GM18508 (cell line): ENCODE results near the gene NR3C1.

ENCODE experiments used
- ATAC-seq: cut with Tn5 transposase; IDR thresholded peaks from one replicate; pipeline ENCODE4 v1.9.1; 2021; ENCODE audit warnings: moderate number of reproducible peaks; ENCODE audit not compliant: insufficient read depth, unreplicated experiment

NR3C1 gene

DNA sequence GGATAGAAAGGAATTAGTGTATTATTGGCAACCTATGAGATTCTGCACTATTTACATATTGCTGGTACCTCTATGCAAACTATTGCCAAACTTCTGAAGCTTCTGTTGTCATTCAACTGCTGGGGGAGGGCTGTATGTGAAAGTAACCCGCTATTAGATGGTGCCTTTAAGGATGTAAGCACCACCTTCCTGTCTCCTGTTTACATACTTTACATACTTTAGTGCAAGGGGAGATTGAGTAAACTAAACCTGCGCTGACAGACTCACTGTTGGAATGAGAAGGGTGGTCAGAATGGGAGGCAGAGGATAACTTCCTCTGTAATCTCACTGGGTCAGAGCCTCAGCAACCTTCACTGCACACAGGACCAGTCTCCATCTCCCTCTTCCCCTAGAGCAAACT, 123.8 kb downstream of the NR3C1 start:
- ATAC-seq: no peak

DNA sequence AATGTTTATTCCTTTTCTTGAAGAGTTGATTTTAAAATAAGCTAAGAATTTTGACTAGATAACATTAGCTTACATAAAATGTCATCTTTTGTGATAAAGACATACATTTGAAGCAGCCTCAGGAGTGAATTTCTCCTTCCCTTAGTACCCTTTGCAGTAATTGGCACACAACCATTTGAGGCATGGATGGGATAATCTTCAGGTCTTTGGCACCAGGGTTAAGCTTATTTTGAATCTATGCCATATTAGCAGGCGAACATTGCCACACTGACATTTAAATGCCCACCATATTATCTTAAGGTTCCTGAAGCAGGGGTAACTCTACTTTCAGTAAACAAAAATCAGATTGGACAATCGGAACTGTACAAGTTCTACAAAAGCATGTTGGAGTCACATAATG, 126.0 kb downstream of the NR3C1 start:
- ATAC-seq: no peak

DNA sequence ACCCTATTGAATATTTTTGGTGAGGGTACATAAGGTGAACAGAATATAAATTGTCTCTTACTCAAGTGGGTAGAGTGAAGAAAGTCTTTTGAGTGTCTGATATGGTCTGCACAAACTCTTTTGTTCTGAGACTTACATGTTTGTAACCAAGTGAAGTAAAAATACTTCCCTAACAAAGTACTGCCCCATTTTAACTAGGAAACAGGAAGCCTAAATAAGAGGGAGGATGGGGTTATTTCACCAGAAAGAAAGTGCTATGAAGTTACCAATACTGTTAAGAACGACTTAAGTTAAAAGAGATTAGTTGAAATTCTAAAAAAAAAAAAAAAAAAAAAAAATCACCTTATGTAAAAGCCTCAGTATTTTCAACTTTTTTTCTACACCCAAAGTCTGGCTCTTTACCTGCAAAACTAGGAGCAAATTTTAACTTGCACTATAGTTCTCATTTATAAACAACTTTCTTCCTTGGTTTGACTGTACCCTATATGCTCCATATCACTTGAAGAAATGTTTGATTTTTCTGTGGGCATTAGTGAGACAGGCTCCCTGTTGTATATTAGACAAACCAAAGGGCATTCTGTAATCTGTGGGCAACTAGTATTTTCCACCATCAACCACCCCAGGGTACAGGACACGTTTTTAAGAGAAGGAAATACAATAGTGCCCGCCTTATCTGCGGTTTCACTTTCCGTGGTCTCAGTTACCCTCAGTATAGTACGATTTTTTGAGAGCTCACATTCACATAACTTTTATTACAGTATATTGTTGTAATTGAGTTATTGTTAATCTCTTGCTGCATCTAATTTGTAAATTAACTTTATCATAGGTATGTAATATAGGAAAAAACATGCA, 127.7 kb downstream of the NR3C1 start:
- ATAC-seq: no peak

DNA sequence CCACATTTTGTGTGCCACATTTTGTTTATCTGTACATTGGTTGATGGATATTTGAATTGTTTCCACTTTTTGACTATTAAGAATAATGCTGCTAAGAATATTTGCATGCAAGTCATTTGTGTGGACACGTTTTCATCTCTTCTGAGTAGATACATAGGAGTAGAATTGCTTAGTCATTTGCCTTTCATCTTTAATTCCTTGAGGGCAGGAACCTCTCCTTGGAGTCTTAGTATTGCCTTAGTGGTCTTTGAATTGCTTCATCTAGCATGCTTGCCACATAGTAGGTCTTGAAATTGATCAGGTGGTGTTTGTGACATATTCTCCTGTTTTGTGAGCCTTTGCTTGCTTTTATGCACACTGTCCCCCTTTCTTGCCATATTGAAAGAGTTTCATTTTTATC, 128.5 kb downstream of the NR3C1 start:
- no peak for ATAC-seq

DNA sequence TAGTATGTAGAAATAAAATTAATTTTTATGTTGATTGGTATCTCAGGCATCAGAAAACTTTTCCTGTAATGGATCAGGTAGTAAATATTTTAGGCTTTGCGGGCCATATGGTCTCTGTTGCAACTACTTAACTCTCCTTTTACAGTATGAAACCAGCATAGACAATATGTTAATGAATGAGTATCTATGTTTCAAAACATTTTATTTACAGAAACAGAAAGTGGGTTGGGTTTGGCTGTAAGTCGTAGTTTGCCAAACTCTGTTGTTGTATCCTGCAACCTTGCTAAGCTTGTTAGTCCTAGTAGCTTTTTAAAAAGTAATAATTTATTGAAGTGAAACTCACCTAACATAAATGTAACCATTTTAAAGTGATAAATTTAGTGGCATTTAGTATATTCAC, 132.1 kb downstream of the NR3C1 start:
- ATAC-seq: no peak

DNA sequence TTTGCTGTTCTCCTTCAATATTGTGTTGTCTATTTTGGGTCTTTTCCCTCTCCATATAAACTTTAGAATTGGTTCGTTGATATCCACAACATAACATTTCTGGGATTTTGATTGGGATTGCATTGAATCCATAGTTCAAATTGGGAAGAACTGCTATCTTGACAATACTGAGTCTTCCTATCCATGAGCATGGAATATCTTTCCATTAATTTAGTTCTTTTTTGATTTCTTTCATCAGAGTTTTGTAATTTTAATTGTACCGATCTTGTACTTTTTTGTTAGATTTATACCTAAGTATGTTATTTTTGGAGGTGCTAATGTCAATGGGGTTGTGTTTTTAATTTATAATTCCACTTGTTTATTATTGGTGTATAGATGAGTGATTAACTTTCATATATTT, 135.1 kb downstream of the NR3C1 start:
- no peak for ATAC-seq

DNA sequence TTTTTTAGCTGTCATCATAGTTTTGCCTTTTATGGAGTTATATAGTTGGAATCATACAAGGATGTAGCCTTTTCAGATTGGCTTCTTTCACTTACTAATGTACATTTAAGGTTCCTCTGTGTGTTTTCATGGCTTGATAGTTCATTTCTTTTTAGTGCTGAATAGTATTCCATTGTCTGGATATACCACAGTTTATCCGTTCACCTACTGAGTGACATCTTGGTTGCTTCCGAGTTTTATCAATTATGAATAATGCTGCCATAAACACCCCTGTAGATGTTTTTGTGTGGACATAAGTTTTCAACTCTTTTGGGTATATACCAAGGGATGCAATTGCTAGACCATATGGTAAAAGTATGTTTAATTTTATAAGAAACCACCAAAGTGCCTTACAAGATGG, 136.3 kb downstream of the NR3C1 start:
- ATAC-seq: no peak

DNA sequence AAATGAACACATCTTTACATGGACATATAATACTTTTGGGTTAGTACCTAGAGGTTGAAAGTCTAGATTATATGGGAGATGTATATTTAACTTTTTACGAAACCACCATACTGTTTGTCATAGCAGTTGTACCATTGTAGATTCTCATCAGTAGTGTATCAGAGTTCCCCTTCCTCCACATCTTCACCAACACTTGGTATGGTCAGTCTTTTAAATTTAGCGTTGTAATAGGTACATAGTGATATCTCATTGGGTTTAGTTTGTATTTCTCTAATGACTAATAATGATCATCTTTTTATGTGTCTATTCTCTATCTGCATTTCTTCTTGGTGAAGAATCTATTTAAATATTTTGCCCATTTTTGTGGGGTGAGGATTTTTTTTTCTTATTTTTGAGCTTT, 137.5 kb downstream of the NR3C1 start:
- ATAC-seq: no peak

DNA sequence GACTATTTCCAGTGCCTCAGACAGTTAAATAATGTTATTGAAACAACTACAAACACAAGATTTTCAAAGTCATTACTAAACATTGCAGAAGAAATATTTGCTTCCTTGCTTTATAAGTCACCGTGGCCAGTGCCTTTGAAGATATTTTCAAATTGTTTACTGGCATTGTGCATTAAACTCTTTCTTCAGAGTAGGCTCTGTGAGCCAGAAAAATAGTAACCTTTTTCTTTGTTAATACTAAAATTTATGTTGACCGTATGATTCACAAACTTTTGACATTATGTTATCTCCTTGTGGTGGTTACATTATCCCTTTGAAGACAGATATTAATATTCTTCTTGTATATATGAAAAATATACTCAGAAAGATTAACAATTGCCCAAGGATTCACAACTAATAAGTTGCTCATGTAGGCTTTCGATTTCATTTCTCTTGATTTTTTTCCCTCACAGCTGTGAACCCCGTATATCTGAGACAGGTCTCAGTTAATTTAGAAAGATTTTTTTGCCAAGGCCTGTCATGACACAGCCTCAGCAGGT, 140.1 kb downstream of the NR3C1 start:
- no peak for ATAC-seq

DNA sequence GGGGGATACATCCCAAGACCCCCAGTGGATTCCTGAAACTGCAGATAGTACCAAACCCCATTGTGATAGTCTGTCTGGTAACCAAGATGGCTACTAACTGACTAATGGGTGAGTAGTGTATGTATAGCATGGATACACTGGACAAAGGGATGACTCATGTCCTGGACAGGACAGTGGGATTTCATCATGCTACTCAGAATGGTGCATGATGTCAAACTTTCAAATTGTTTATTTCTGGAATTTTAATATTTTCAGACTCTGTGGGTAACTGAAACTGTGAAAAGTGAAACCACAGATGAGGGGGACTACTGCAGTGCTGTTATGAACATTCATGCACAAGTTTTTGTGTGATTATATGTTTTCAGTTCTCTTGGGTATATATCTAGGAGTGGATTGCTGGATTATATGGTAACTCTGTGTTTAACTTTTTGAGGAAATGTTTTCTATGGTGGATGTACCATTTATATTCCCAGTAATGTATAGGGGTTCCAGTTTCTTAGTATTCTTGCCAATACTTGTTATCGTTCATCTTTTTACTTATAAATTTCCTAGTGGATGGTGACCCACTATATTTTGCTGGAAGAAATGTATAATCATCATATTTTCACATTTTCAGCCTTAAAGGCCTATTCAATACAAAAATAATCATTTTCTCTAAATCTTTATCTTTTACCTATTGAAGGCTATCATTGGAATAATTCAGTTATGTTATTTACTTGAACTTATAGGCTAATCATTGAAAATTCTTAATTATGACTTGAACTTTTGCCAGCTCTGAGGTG, 140.9 kb downstream of the NR3C1 start:
- ATAC-seq: no peak

DNA sequence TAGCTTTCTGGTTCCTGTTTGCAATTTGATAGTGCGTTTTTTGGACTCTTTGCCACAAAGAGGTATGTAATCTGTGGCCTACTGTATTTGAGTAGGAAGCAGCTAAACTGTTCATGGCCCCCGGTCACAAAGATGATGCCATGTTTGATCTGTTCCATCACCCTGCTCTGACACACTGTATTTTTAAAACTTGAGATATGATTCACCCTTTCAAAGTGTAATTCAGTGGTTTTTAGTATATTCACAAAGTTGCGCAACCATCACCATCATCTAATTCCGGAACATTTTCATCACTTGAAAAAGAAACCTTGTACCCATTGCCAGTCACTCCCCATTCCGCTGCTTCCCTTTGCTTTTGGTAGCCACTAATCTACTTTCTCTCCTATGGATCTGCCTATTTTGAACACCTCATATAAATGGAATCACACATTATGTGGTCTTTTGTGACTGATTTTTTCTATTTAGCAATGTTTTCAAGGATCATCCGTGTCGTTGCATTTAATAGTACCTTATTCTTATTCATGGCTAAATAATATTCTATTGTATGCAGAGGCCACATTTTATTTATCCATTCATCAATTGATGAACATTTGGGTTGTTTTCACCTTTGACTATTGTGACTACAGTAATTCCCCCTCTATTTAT, 141.6 kb downstream of the NR3C1 start:
- ATAC-seq: no peak

DNA sequence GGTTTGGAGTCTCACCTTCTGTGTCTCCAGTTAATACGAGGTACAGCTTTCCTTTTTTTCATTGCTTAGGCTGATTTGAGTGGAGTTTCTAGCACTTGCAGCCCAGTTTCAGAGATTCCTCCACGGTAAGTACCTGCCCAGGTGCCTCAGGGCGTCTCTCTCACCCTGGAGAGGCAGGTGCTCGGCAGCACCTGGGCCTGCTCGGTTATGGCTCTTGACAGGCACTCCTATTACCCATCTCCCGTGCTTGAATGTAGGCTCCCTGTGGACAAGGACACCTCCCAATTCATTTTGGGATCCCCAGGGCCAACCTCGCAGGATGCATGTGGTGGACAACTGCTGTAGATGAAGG, 144.3 kb downstream of the NR3C1 start:
- ATAC-seq: no peak

DNA sequence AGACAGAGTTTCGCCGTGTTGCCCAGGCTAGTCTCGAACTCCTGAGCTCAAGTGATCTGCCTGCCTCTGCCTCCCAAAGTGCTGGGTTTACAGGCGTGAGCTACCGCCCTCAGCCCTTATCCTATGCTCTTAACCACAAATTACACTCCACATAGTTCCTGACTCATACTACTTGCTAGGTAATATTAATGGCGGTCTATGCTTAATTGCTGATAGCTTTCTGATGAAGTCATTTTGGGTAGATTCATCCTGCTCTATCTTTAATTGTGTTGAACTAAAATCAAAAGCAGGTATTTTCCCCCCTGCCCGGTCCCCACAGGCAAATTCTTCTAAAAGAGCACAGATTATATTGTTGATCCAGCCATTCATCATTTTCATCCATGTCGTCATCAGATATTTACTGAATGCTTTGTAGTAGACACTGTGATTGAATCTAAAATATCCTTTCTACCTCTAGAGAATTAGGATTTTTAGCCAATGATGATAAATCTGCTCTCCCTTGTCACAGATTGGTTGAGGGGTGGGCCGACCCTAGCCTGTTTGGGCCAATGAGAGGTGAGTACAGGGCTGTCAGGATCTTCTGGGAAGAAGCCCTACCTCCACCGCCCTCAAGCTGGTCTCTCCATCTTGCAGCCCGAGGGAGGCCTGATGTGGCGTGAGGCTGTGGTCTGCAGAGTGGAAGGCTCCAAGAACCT, 144.8 kb downstream of the NR3C1 start:
- ATAC-seq: no peak

DNA sequence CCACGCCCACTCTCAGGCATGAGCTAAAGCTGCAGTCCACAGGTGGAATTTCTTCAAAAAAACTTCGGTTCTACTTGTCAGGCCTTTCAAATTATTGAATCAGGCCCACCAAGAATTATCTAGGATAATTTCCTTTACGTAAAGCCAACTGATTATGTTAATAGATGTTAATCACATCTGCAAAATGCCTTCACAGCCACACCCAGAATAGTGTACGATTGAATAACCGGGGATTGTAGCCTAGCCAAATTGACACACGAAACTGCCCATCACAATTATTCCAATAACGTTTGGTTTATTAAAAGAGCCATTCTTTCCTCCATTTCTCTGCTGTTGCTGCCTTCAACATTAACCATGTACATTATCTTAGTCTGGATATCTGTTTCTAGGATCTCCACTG, 148.7 kb downstream of the NR3C1 start:
- ATAC-seq: no peak

DNA sequence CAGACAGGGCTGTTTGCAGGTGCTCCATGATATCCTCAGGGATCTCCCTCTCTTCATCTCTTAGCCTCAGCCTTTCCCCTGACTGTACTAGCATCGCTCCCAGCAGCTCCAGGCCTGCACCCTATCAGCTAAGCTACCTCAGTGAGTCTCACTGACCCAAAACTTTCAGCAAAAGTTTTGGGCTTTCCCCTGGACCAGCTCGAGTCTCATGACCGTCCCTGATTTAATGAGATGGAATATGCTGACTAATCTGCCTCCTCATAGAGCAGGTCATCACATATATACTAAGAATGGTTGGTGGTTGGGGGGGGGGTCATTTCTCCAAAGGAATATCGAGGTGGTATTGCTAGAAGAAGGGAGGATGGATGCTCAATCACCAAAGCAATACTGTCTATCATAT, 151.5 kb downstream of the NR3C1 start:
- no peak for ATAC-seq

DNA sequence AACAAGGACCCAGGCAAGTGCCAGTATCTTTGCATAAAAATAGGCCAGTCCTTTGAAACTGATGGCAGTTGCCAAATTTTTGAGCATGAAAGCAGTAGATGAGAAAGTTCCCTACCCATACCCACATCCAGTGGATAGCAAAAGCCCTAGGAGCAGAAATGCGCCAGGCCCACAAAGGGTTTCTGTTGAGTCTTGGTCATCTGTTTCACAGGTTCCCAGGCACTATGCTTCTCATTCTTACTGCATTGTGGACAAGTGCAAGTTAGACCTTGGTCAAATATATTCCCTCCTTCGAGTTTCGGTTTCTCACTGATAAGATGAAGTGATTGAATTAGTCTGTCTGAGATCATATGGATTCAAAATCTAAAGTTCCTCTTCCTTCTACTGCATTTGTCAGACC, 152.3 kb downstream of the NR3C1 start:
- no peak for ATAC-seq

DNA sequence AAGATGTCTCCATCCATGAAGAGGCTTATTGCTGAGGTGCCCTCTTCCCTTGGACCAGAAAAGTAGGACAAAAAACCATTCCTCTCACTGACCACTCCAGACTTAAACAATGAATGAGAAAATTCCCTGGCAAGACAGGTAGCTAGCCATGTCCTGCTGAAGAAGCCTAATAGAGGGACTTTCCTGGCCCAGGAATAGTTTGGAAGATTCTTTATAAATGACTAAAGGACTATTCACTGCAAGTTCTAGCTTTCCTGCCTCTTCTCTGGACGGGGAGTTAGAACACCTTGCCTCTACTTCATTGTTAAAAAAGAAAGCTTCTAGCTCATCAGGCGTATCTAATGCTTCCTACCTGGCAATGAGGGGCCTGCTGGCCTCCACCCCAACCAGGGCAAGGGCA, 153.6 kb downstream of the NR3C1 start:
- ATAC-seq: no peak

DNA sequence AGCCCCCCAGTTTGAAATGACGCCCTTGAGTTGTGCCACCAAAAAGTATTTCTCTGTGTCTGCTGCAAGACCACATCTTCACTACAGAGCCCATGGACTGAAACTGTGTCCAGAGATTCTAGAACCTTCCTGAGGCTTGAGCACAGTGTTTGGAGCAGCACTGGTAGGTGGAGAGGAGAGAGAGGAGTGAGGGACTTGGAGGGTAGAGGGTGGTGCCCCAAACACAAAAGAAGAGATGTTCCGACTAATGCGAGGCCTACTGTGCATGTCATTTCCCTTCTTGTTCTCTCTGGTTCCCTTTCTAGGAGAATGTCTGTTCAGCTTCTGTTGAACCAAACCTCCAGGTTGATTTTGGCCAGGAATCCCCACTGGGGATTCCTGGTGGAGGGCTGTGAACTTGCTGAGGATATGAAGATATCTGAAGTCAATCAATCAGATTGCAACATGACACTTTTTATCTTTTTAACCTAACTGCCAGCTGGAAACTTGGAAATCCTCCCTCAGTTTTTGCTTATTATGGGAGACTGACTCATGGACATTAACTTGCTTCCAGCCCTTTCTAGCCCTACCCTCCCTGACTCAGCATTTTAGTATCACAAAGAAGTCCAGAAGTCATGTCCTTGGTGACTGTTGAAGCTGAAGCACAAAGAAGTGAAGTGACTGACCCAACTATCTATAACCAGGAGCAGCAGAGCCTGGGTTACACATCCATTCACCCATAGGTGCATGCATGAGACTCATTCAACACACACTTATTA, 154.5 kb downstream of the NR3C1 start:
- ATAC-seq: no peak

DNA sequence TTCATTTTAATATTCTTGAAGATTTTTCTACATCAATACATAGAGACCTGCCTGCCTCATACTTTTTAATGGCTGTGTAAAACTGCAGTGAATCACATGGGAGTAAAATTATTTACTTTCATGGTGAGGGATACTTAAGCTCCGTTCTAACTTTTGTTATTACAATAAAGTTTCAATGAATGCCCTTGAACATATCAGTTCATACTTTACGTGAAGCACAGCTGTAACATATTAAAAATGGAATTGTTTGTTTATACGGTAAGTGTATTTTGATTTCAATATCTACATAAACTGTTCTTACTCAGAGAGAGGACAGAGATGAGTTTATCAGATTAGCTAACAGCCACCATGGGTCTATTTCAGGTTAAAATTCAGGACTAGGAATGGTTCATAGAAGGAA, 155.1 kb downstream of the NR3C1 start:
- ATAC-seq: no peak
